ENCODE measurements around the gene CHPF2.

Gene CHPF2

GRCh38 chr7:151280388-151281019, 48.2 kb downstream of the CHPF2 start:
- Histone ChIP-seq H3K4me3 (ENCODE audit: low read length) (no peak overlapping the region), H3K27me3 (ENCODE audit: control insufficient read depth, insufficient read depth, low read length) (peaks cover 8% of the 10 kb centered on the region), H3K36me3 (ENCODE audit: control insufficient read depth, insufficient read depth, low read length) (no peaks in the 10 kb centered on the region)

GRCh38 chr7:151281686-151282085, 49.4 kb downstream of the CHPF2 start:
- no peak overlapping the region for H3K27ac ChIP-seq (ENCODE audit: low read depth, low read length)
- no peak overlapping the region for H3K4me3 ChIP-seq (ENCODE audit: low read length)
- no peaks in the 10 kb centered on the region for H3K36me3 ChIP-seq (ENCODE audit: control insufficient read depth, insufficient read depth, low read length)
- H3K9ac ChIP-seq (ENCODE audit: low read length) = no peak overlapping the region
- H3K4me1 ChIP-seq (ENCODE audit: control insufficient read depth, insufficient read depth, low read length) = peaks cover 4% of the 10 kb centered on the region
- peaks cover 8% of the 10 kb centered on the region for H3K27me3 ChIP-seq (ENCODE audit: control insufficient read depth, insufficient read depth, low read length)

More at GRCh38 chr7:151280388-151281019, 48.2 kb downstream of the CHPF2 start:
- Histone ChIP-seq H3K4me1 (ENCODE audit: control insufficient read depth, insufficient read depth, low read length) (peaks cover 4% of the 10 kb centered on the region), H3K9ac (ENCODE audit: low read length) (no peak overlapping the region), H3K27ac (ENCODE audit: low read depth, low read length) (no peak overlapping the region)

GRCh38 chr7:151282111-151282510, 49.8 kb downstream of the CHPF2 start:
- H3K9ac ChIP-seq (ENCODE audit: low read length) = no peak overlapping the region
- H3K27me3 ChIP-seq (ENCODE audit: control insufficient read depth, insufficient read depth, low read length) = peaks cover 8% of the 10 kb centered on the region
- H3K4me1 ChIP-seq (ENCODE audit: control insufficient read depth, insufficient read depth, low read length) = peaks cover 4% of the 10 kb centered on the region
- H3K36me3 ChIP-seq (ENCODE audit: control insufficient read depth, insufficient read depth, low read length) = no peaks in the 10 kb centered on the region
- H3K27ac ChIP-seq (ENCODE audit: low read depth, low read length) = no peak overlapping the region
- no peak overlapping the region for H3K4me3 ChIP-seq (ENCODE audit: low read length)

- Histone ChIP-seq H3K27me3 (ENCODE audit: control insufficient read depth, insufficient read depth, low read length) (peaks cover 7% of the 10 kb centered on the region), H3K4me3 (ENCODE audit: low read length) (no peak overlapping the region), H3K36me3 (ENCODE audit: control insufficient read depth, insufficient read depth, low read length) (no peaks in the 10 kb centered on the region), H3K9ac (ENCODE audit: low read length) (no peak overlapping the region), H3K4me1 (ENCODE audit: control insufficient read depth, insufficient read depth, low read length) (no peaks in the 10 kb centered on the region), H3K27ac (ENCODE audit: low read depth, low read length) (no peak overlapping the region)
These were observed 51.0 kb downstream of the CHPF2 start for GRCh38 chr7:151283302-151283701.

GRCh38 chr7:151286148-151286547, 53.9 kb downstream of the CHPF2 start:
- Histone ChIP-seq H3K4me1 (ENCODE audit: control insufficient read depth, insufficient read depth, low read length) (no peaks in the 10 kb centered on the region), H3K9ac (ENCODE audit: low read length) (no peak overlapping the region), H3K36me3 (ENCODE audit: control insufficient read depth, insufficient read depth, low read length) (no peaks in the 10 kb centered on the region), H3K27ac (ENCODE audit: low read depth, low read length) (no peak overlapping the region), H3K27me3 (ENCODE audit: control insufficient read depth, insufficient read depth, low read length) (peaks cover 4% of the 10 kb centered on the region), H3K4me3 (ENCODE audit: low read length) (no peak overlapping the region)

Measured in rectal smooth muscle tissue (tissue), 1 donor.